ENCODE results near the gene DDAH2.

DDAH2 gene

GRCh38 chr6:31725502-31726350 is 3.4 kb downstream of the DDAH2 start:
- TF ChIP-seq CEBPB (IDR thresholded peaks at IDR 0.05): no peak
- TF ChIP-seq CREB1 (IDR thresholded peaks at IDR 0.05; ENCODE audit: low read depth): no peak
- no peak for TF ChIP-seq MAX (IDR thresholded peaks at IDR 0.05)
- no peak for TF ChIP-seq TEAD4 (IDR thresholded peaks at IDR 0.05)
- TF ChIP-seq EP300 (IDR thresholded peaks at IDR 0.05; ENCODE audit: borderline replicate concordance): no peak
- no peak for TF ChIP-seq TCF12 (IDR thresholded peaks at IDR 0.05; ENCODE audit: low read depth)
- TF ChIP-seq REST (IDR thresholded peaks at IDR 0.05; ENCODE audit: low read depth): no peak
- no peak for TF ChIP-seq EGR1 (IDR thresholded peaks at IDR 0.05)

GRCh38 chr6:31723980-31724691 is 5.0 kb downstream of the DDAH2 start:
- TF ChIP-seq MAX (IDR thresholded peaks at IDR 0.05) (no peak), NFIC (IDR thresholded peaks at IDR 0.05) (no peak), TCF12 (IDR thresholded peaks at IDR 0.05; ENCODE audit: low read depth) (no peak), CEBPB (IDR thresholded peaks at IDR 0.05) (no peak), YY1 (IDR thresholded peaks at IDR 0.05; ENCODE audit: low read depth) (no peak), FOXM1 (IDR thresholded peaks at IDR 0.05; ENCODE audit: borderline replicate concordance, low read depth) (no peak), USF1 (IDR thresholded peaks at IDR 0.05) (no peak), REST (IDR thresholded peaks at IDR 0.05; ENCODE audit: low read depth) (no peak), TAF1 (IDR thresholded peaks at IDR 0.05; ENCODE audit: low read depth) (no peak), EGR1 (IDR thresholded peaks at IDR 0.05) (no peak), RAD21 (IDR thresholded peaks at IDR 0.05; ENCODE audit: low read depth) (no peak), EP300 (IDR thresholded peaks at IDR 0.05; ENCODE audit: borderline replicate concordance) (no peak), CREB1 (IDR thresholded peaks at IDR 0.05; ENCODE audit: low read depth) (no peak), TEAD4 (IDR thresholded peaks at IDR 0.05) (no peak), ZBTB7A (IDR thresholded peaks at IDR 0.05; ENCODE audit: low read depth) (no peak)

GRCh38 chr6:31723245-31723979 is 5.7 kb downstream of the DDAH2 start, which contains the start of gene MPIG6B:
MPIG6B (plus strand) TSS chr6:31723373; CDS start chr6:31723384, 11 bp downstream.
- TF ChIP-seq EP300 (IDR thresholded peaks at IDR 0.05; ENCODE audit: borderline replicate concordance) (no peak), TAF1 (IDR thresholded peaks at IDR 0.05; ENCODE audit: low read depth) (no peak), TCF12 (IDR thresholded peaks at IDR 0.05; ENCODE audit: low read depth) (no peak), REST (IDR thresholded peaks at IDR 0.05; ENCODE audit: low read depth) (no peak), ZBTB7A (IDR thresholded peaks at IDR 0.05; ENCODE audit: low read depth) (no peak), CREB1 (IDR thresholded peaks at IDR 0.05; ENCODE audit: low read depth) (no peak), CEBPB (IDR thresholded peaks at IDR 0.05) (no peak), EGR1 (IDR thresholded peaks at IDR 0.05) (no peak), NFIC (IDR thresholded peaks at IDR 0.05) (no peak), RAD21 (IDR thresholded peaks at IDR 0.05; ENCODE audit: low read depth) (no peak), TEAD4 (IDR thresholded peaks at IDR 0.05) (no peak), YY1 (IDR thresholded peaks at IDR 0.05; ENCODE audit: low read depth) (no peak), USF1 (IDR thresholded peaks at IDR 0.05) (no peak), MAX (IDR thresholded peaks at IDR 0.05) (no peak), FOXM1 (IDR thresholded peaks at IDR 0.05; ENCODE audit: borderline replicate concordance, low read depth) (no peak)

Data from Ishikawa (cell line).